MM.1S (cell line): ENCODE data around the gene TMEM106C.

Experiments
- EZH2 ChIP-seq: fragments of 300-600 bp; sonication (generic); optimal IDR thresholded peaks from 2 replicates; pipeline ENCODE3; 2017; ENCODE audit warnings: low read depth, mild to moderate bottlenecking, antibody characterized with exemption, low read length, mixed read lengths
- EZH2phosphoT487 ChIP-seq: fragments of 300-600 bp; sonication (generic); IDR thresholded peaks from 2 replicates; pipeline ENCODE4 v1.6.1; 2018; ENCODE audit warnings: antibody characterized with exemption, low read length
- TF ChIP-seq, protein P1 (sequence below): fragments of 300-600 bp; sonication (generic); IDR thresholded peaks from 2 replicates; pipeline ENCODE4 v1.5.1; 2016; ENCODE audit warnings: antibody characterized with exemption, low read length, mixed read lengths

- TF ChIP-seq, protein P1, sequence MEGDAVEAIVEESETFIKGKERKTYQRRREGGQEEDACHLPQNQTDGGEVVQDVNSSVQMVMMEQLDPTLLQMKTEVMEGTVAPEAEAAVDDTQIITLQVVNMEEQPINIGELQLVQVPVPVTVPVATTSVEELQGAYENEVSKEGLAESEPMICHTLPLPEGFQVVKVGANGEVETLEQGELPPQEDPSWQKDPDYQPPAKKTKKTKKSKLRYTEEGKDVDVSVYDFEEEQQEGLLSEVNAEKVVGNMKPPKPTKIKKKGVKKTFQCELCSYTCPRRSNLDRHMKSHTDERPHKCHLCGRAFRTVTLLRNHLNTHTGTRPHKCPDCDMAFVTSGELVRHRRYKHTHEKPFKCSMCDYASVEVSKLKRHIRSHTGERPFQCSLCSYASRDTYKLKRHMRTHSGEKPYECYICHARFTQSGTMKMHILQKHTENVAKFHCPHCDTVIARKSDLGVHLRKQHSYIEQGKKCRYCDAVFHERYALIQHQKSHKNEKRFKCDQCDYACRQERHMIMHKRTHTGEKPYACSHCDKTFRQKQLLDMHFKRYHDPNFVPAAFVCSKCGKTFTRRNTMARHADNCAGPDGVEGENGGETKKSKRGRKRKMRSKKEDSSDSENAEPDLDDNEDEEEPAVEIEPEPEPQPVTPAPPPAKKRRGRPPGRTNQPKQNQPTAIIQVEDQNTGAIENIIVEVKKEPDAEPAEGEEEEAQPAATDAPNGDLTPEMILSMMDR: no peak
- TF ChIP-seq EZH2 (no peak), EZH2phosphoT487 (no peak)
These were observed 4.3 kb downstream of the TMEM106C start for GRCh38 chr12:47967461-47968321.
